K562 (cell line): Measurements from ENCODE around the gene TAS1R3. TPM values are rescaled to one million over a fixed set of nuclear protein-coding genes. Genes with fewer than 3 reads are reported as not detected.

Source experiments
- BHLHE40 ChIP-seq: IDR thresholded peaks from 2 replicates; pipeline ENCODE4 v1.6.1; 2011; ENCODE audit warnings: low read length, improper control_type of control experiment
- CREBBP ChIP-seq: IDR thresholded peaks from one replicate; pipeline ENCODE4 v1.6.1; 2012; ENCODE audit warnings: low read depth, mild to moderate bottlenecking, control low read depth, inconsistent platforms, low read length
- DDX20 ChIP-seq: fragments of 450-650 bp; IDR thresholded peaks from 2 replicates; pipeline ENCODE4 v1.6.1; 2016; ENCODE audit warnings: missing genetic modification characterization, low read depth, mild to moderate bottlenecking, missing compliant biosample characterization, moderate library complexity
- EP300 ChIP-seq: IDR thresholded peaks from 2 replicates; pipeline ENCODE4 v1.6.1; 2012; ENCODE audit warnings: low read length, improper control_type of control experiment
- FIP1L1 ChIP-seq: fragments of 200-400 bp; formaldehyde crosslinking; IDR thresholded peaks from 2 replicates; pipeline ENCODE4 v1.6.1; 2018; ENCODE audit warnings: mild to moderate bottlenecking, low read depth, low read length; ENCODE audit not compliant: poor library complexity, severe bottlenecking
- FOXM1 ChIP-seq, 2 experiments: fragments of 450-650 bp in 1 of 2; sonication (generic) in 1 of 2; formaldehyde crosslinking in 1 of 2; IDR thresholded peaks; 2 replicates each; pipeline versions ENCODE4 v1.6.1 to v1.9.0; 2017 to 2022; ENCODE audit warnings: low read depth in 2 of 2, mild to moderate bottlenecking in 2 of 2, missing genetic modification reagents in 1 of 2, moderate library complexity in 1 of 2
- GATAD2B ChIP-seq: fragments of 450-650 bp; IDR thresholded peaks from 2 replicates; pipeline ENCODE4 v1.6.1; 2017; ENCODE audit warnings: mild to moderate bottlenecking, borderline replicate concordance
- HOMEZ ChIP-seq: fragments of 250-450 bp; sonication (Bioruptor Pico); IDR thresholded peaks from 2 replicates; pipeline ENCODE4 v1.4.0; 2020; ENCODE audit warnings: mild to moderate bottlenecking, moderate library complexity
- KDM4B ChIP-seq, 2 experiments: fragments of 450-650 bp in 1 of 2; sonication (generic) in 1 of 2; IDR thresholded peaks; 2 replicates each; pipeline ENCODE4 v1.6.1; 2016 to 2017; ENCODE audit warnings: borderline replicate concordance in 2 of 2, antibody characterized with exemption in 1 of 2, low read depth in 1 of 2, mild to moderate bottlenecking in 1 of 2
- KLF6 ChIP-seq: fragments of 250-450 bp; sonication (Bioruptor Pico); IDR thresholded peaks from 2 replicates; pipeline ENCODE4 v1.4.0; 2020; ENCODE audit warnings: mild to moderate bottlenecking, moderate library complexity, borderline replicate concordance
- MTA3 ChIP-seq: fragments of 450-650 bp; formaldehyde crosslinking; IDR thresholded peaks from 2 replicates; pipeline ENCODE4 v1.6.1; 2017; ENCODE audit warnings: mild to moderate bottlenecking, borderline replicate concordance
- MYC ChIP-seq, 2 experiments: fragments of 250-450 bp in 1 of 2; sonication (Bioruptor Pico) in 1 of 2; IDR thresholded peaks; 2 replicates each; pipeline versions ENCODE4 v1.5.1 to v1.6.1; 2012 to 2021; ENCODE audit warnings: low read depth in 2 of 2, borderline replicate concordance in 1 of 2, improper control_type of control experiment in 1 of 2, low read length in 1 of 2, mild to moderate bottlenecking in 1 of 2, moderate library complexity in 1 of 2
- MYNN ChIP-seq, 2 experiments: sonication (generic); formaldehyde crosslinking in 1 of 2; IDR thresholded peaks; 2 replicates each; pipeline versions ENCODE4 v1.5.0 to v1.6.1; 2016 to 2020; ENCODE audit warnings: antibody characterized with exemption in 1 of 2, missing genetic modification reagents in 1 of 2
- NFE2L1 ChIP-seq: fragments of 450-650 bp; IDR thresholded peaks from 2 replicates; pipeline ENCODE4 v1.6.1; 2016; ENCODE audit warnings: missing genetic modification characterization, low read depth, mild to moderate bottlenecking, missing compliant biosample characterization, moderate library complexity, borderline replicate concordance
- NRF1 ChIP-seq, 2 experiments: fragments of 450-650 bp; IDR thresholded peaks in 1 of 2; conservative IDR thresholded peaks in 1 of 2; 2 replicates each; pipeline ENCODE4 v1.6.1; 2014; ENCODE audit warnings: mild to moderate bottlenecking in 2 of 2
- POLR2A ChIP-seq: fragments of 450-650 bp; conservative IDR thresholded peaks from 2 replicates; pipeline ENCODE4 v1.6.1; 2016
- RBFOX2 ChIP-seq: fragments of 200-400 bp; formaldehyde crosslinking; IDR thresholded peaks from 2 replicates; pipeline ENCODE4 v1.6.1; 2017; ENCODE audit warnings: low read depth, mild to moderate bottlenecking, low read length, moderate library complexity
- SRSF3 ChIP-seq: fragments of 200-400 bp; formaldehyde crosslinking; IDR thresholded peaks from 2 replicates; pipeline ENCODE4 v1.6.1; 2016; ENCODE audit warnings: mild to moderate bottlenecking, low read length, moderate library complexity; ENCODE audit not compliant: insufficient read depth
- TGIF2 ChIP-seq: sonication (generic); formaldehyde crosslinking; IDR thresholded peaks from 2 replicates; pipeline ENCODE4 v1.8.1; 2022; ENCODE audit warnings: mild to moderate bottlenecking, missing genetic modification reagents, moderate library complexity
- ZNF316 ChIP-seq: fragments of 450-650 bp; IDR thresholded peaks from 2 replicates; pipeline ENCODE4 v1.6.1; 2016
- ZNF551 ChIP-seq: fragments of 250-450 bp; sonication (Bioruptor Pico); IDR thresholded peaks from 2 replicates; pipeline ENCODE4 v1.5.0; 2021; ENCODE audit warnings: mild to moderate bottlenecking, moderate library complexity
- ZNF699 ChIP-seq: fragments of 250-450 bp; sonication (Bioruptor Pico); IDR thresholded peaks from 2 replicates; pipeline ENCODE4 v1.8.0; 2021; ENCODE audit warnings: mild to moderate bottlenecking, moderate library complexity; ENCODE audit not compliant: insufficient replicate concordance
- ZNF717 ChIP-seq: fragments of 250-450 bp; sonication (Bioruptor Pico); IDR thresholded peaks from 2 replicates; pipeline ENCODE4 v1.5.0; 2021
- ZNF780A ChIP-seq: fragments of 250-450 bp; sonication (Bioruptor Pico); IDR thresholded peaks from 2 replicates; pipeline ENCODE4 v1.5.0; 2021; ENCODE audit warnings: mild to moderate bottlenecking
- polyA plus RNA-seq, 8 experiments: library from polyadenylated mRNA; depleted of rRNA in 4 of 8; stranded (reverse) in 5 of 8; unstranded in 3 of 8; fragments of >200 nt; fragmentation: Nextera tagmentation in 2 of 8; fragmentation: Illumina TruSeq in 1 of 8; extraction: Ambion mirVana in 2 of 8; extraction: Trizol in 1 of 8; gene quantifications; 2 replicates each; pipeline versions ENCODE4 v1.2.1 to v1.2.3, GENCODE V29; 2011 to 2014; ENCODE audit warnings: inconsistent platforms in 1 of 8, missing spikeins in 1 of 8
- total RNA-seq, 7 experiments: library from RNA; depleted of rRNA in 6 of 7; stranded (reverse); fragments of >200 nt in 6 of 7; fragmentation: Illumina TruSeq in 2 of 7; extraction: Trizol in 2 of 7; gene quantifications; 2 replicates each; pipeline versions ENCODE4 v1.2.1 to v1.2.3, GENCODE V29; 2011 to 2021; ENCODE audit warnings: low replicate concordance in 1 of 7
- TF ChIP-seq, protein P1 (sequence below): fragments of 250-450 bp; sonication (Bioruptor Pico); IDR thresholded peaks from 2 replicates; pipeline ENCODE4 v1.4.0; 2020; ENCODE audit warnings: mild to moderate bottlenecking

The TAS1R3 gene
- total and polyA plus RNA-seq, 9 of the 15 experiments (the other 6 are each of a cell fraction or from before 2014, with no cell fraction given), result 0.07 to 0.13 TPM; not detected in 7

GRCh38 chr1:1309251-1310108, 21.6 kb upstream of the TAS1R3 start (continued):
- peak; percentile 63 for TF ChIP-seq RBFOX2
- no peak for TF ChIP-seq MYC (IDR thresholded peaks at IDR 0.05; ENCODE audit: low read depth, low read length)
- peak; percentile 67; the same call in 1 of the 2 replicates for TF ChIP-seq MYC (CRISPR knock-in tag; IDR thresholded peaks at IDR 0.05; ENCODE audit: borderline replicate concordance, low read depth)
- TF ChIP-seq MYNN (IDR thresholded peaks at IDR 0.05), result peak; percentile 47
- TF ChIP-seq MYNN (CRISPR knock-in tag; IDR thresholded peaks at IDR 0.05), result no peak
- TF ChIP-seq DDX20 (tag), result no peak
- TF ChIP-seq MTA3, result no peak; the same call in none of the 2 replicates
- peak; percentile 80; the same call in 1 of the 2 replicates for TF ChIP-seq BHLHE40
- 0 out of 4 replicates have a peak, but pooled peaks of 1 of the 2 experiments have one; percentile 3 for TF ChIP-seq KDM4B (IDR thresholded peaks at IDR 0.05; ENCODE audit: borderline replicate concordance in 2 of 2, low read depth in 1 of 2)
- 0 out of 2 replicates have a peak, but pooled peaks have one; percentile 33 for TF ChIP-seq TGIF2 (CRISPR knock-in tag)
- TF ChIP-seq POLR2A, result peak; percentile 60; the same call in 1 of the 2 replicates
- no peak for TF ChIP-seq KLF6
- TF ChIP-seq ZNF699 (CRISPR knock-in tag), result no peak
- no peak for TF ChIP-seq ZNF316
- TF ChIP-seq FOXM1 (IDR thresholded peaks at IDR 0.05; ENCODE audit: low read depth), result no peak
- TF ChIP-seq FOXM1 (CRISPR knock-in tag; IDR thresholded peaks at IDR 0.05; ENCODE audit: low read depth), result 0 out of 2 replicates have a peak, but pooled peaks have one; percentile 34
- TF ChIP-seq, protein P1, sequence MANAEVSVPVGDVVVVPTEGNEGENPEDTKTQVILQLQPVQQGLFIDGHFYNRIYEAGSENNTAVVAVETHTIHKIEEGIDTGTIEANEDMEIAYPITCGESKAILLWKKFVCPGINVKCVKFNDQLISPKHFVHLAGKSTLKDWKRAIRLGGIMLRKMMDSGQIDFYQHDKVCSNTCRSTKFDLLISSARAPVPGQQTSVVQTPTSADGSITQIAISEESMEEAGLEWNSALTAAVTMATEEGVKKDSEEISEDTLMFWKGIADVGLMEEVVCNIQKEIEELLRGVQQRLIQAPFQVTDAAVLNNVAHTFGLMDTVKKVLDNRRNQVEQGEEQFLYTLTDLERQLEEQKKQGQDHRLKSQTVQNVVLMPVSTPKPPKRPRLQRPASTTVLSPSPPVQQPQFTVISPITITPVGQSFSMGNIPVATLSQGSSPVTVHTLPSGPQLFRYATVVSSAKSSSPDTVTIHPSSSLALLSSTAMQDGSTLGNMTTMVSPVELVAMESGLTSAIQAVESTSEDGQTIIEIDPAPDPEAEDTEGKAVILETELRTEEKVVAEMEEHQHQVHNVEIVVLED, result no peak
- no peak for TF ChIP-seq HOMEZ (CRISPR knock-in tag)
- no peak for TF ChIP-seq NRF1 (conservative IDR thresholded peaks at IDR 0.05 in 1 of 2, IDR thresholded peaks at IDR 0.05 in 1 of 2)
- no peak for TF ChIP-seq EP300
- TF ChIP-seq NFE2L1 (tag), result no peak
- TF ChIP-seq ZNF780A (CRISPR knock-in tag), result no peak
- peak; percentile 67 for TF ChIP-seq FIP1L1
- no peak for TF ChIP-seq SRSF3
- TF ChIP-seq GATAD2B, result no peak
- no peak for TF ChIP-seq ZNF551 (CRISPR knock-in tag)
- no peak for TF ChIP-seq ZNF717 (CRISPR knock-in tag)
- no peak for TF ChIP-seq CREBBP
